OCI-LY7 (cell line): ENCODE data around the gene CYP4X1.

Experiments
- EZH2phosphoT487 ChIP-seq: fragments of 200-600 bp; sonication (generic); IDR thresholded peaks from 2 replicates; pipeline ENCODE4 v1.6.1; 2018; ENCODE audit warnings: low read depth, borderline replicate concordance, mild to moderate bottlenecking, mixed run types, antibody characterized with exemption, low read length, moderate library complexity, mixed read lengths
- TF ChIP-seq, protein P1 (sequence below): fragments of 200-600 bp; sonication (generic); conservative IDR thresholded peaks from 2 replicates; pipeline ENCODE4 v1.5.1; 2014; ENCODE audit warnings: mild to moderate bottlenecking, antibody characterized with exemption, low read length, moderate library complexity, mixed read lengths

DNA sequence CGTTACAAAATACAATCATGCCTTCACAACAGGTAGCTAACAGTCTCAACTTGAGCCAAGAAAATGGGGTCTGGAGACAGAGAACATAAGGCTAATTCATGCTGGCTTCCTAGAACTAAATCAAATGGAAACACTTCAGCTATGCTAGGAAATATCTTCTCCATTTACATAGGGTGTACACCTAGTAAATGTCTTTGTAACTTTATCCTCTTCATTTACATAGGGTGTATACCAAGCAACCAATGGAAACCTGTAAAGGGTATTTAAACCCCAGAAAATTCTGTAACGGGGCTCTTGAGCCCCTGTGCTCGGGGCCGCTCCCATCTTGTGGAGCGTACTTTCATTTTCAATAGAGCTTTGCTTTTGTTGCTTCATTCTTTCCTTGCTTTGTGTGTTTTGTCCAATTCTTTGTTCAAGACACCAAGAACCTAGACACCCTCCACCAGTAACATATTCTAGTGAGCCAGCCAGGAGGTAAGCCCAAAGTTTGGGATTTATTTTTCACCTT is 19.5 kb upstream of the CYP4X1 start:
- TF ChIP-seq, protein P1, sequence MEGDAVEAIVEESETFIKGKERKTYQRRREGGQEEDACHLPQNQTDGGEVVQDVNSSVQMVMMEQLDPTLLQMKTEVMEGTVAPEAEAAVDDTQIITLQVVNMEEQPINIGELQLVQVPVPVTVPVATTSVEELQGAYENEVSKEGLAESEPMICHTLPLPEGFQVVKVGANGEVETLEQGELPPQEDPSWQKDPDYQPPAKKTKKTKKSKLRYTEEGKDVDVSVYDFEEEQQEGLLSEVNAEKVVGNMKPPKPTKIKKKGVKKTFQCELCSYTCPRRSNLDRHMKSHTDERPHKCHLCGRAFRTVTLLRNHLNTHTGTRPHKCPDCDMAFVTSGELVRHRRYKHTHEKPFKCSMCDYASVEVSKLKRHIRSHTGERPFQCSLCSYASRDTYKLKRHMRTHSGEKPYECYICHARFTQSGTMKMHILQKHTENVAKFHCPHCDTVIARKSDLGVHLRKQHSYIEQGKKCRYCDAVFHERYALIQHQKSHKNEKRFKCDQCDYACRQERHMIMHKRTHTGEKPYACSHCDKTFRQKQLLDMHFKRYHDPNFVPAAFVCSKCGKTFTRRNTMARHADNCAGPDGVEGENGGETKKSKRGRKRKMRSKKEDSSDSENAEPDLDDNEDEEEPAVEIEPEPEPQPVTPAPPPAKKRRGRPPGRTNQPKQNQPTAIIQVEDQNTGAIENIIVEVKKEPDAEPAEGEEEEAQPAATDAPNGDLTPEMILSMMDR: no peak
- TF ChIP-seq EZH2phosphoT487: no peak
